Endothelial cell of umbilical vein (primary cell): ENCODE results near the gene DOCK1. TPM values are rescaled to one million over a fixed set of nuclear protein-coding genes. Genes with fewer than 3 reads are reported as not detected.

Experiments
- BruUV-seq: library from RNA; stranded (reverse); fragments of 400-500 nt; replicated peaks from 2 replicates; lab custom pipeline; 2021; lab: Mats Ljungman, UMichigan
- CTCF ChIA-PET: fragments of 300-600, 350-600 bp; sonication (Branson Sonifier 250); formaldehyde crosslinking; loops from one replicate; lab custom pipeline; 2021; ENCODE audit warnings: antibody characterized with exemption, inconsistent platforms; lab: Charles Lee
- POLR2A ChIA-PET: fragments of 300-600, 350-600 bp; sonication (Branson Sonifier 250); formaldehyde crosslinking; loops from one replicate; lab custom pipeline; 2021; ENCODE audit warnings: antibody characterized with exemption, inconsistent platforms; lab: Charles Lee
- DNase-seq: peaks from one replicate; pipeline ENCODE4 v3.0.0-alpha.2; 2011; ENCODE audit warnings: low read depth, low spot score
- FAIRE-seq: peaks from 2 replicates; lab custom pipeline; 2011; peaks lifted over from hg19 to GRCh38; lab: Jason Lieb, UNC
- H2AFZ ChIP-seq: 2 replicates; pipeline ENCODE4 v1.6.0; 2012; ENCODE audit warnings: low read depth, low read length, control low read depth, inconsistent platforms
- H3K27ac ChIP-seq: 2 replicates; pipeline ENCODE4 v1.5.1; 2011; ENCODE audit warnings: low read depth, mild to moderate bottlenecking, control low read depth, low read length, moderate library complexity; ENCODE audit not compliant: insufficient read depth
- H3K27me3 ChIP-seq, 2 experiments: 2 replicates each; pipeline versions ENCODE4 v1.6.0 to v1.6.1; 2011; ENCODE audit warnings: low read length in 2 of 2, mixed read lengths in 1 of 2; ENCODE audit not compliant: control insufficient read depth in 2 of 2, insufficient read depth in 2 of 2
- H3K36me3 ChIP-seq, 2 experiments: 2 replicates in 1 of 2; 3 replicates in 1 of 2; pipeline ENCODE4 v1.5.1; 2011; ENCODE audit warnings: low read length in 2 of 2, mild to moderate bottlenecking in 1 of 2, moderate library complexity in 1 of 2; ENCODE audit not compliant: control insufficient read depth in 2 of 2, insufficient read depth in 2 of 2; ENCODE audit errors: extremely low read depth in 1 of 2
- H3K4me1 ChIP-seq: 3 replicates; pipeline ENCODE4 v1.5.1; 2011; ENCODE audit warnings: mild to moderate bottlenecking, low read length; ENCODE audit not compliant: control insufficient read depth, insufficient read depth; ENCODE audit errors: extremely low read depth
- H3K4me2 ChIP-seq: 2 replicates; pipeline ENCODE4 v1.6.1; 2011; ENCODE audit warnings: low read length, control low read depth, mixed read lengths; ENCODE audit not compliant: insufficient read depth
- H3K4me3 ChIP-seq, 3 experiments: fragments of 200-600 bp in 1 of 3; sonication (generic), shearing (Covaris generic) in 1 of 3; replicated peaks in 1 of 3; 2 replicates each; pipeline ENCODE4 v1.5.1; 2011 to 2016; ENCODE audit warnings: control low read depth in 3 of 3, low read length in 3 of 3, mild to moderate bottlenecking in 2 of 3, inconsistent platforms in 1 of 3, low read depth in 1 of 3, moderate library complexity in 1 of 3; ENCODE audit not compliant: insufficient read depth in 1 of 3
- H3K79me2 ChIP-seq: 2 replicates; pipeline ENCODE4 v1.6.0; 2012; ENCODE audit warnings: low read length, inconsistent platforms; ENCODE audit not compliant: control insufficient read depth, insufficient read depth
- H3K9ac ChIP-seq: replicated peaks from 2 replicates; pipeline ENCODE3; 2011; ENCODE audit warnings: low read length, control low read depth; ENCODE audit not compliant: insufficient read depth; ENCODE audit errors: extremely low read depth
- H3K9me1 ChIP-seq: replicated peaks from 3 replicates; pipeline ENCODE4 v1.6.0; 2011; ENCODE audit warnings: mild to moderate bottlenecking, low read length; ENCODE audit not compliant: control insufficient read depth, insufficient read depth; ENCODE audit errors: extremely low read depth
- H3K9me3 ChIP-seq: replicated peaks from 2 replicates; pipeline ENCODE4 v1.5.1; 2012; ENCODE audit warnings: low read length, inconsistent platforms; ENCODE audit not compliant: control insufficient read depth, insufficient read depth
- H4K20me1 ChIP-seq: replicated peaks from 2 replicates; pipeline ENCODE3; 2011; ENCODE audit warnings: mild to moderate bottlenecking, low read length; ENCODE audit not compliant: control insufficient read depth, insufficient read depth; ENCODE audit errors: extremely low read depth
- EZH2 ChIP-seq: IDR thresholded peaks from 2 replicates; pipeline ENCODE4 v1.6.1; 2012; ENCODE audit warnings: borderline replicate concordance, low read depth, mild to moderate bottlenecking, moderate library complexity, low read length, inconsistent platforms; ENCODE audit not compliant: severe bottlenecking
- FOS ChIP-seq: IDR thresholded peaks from 2 replicates; pipeline ENCODE4 v1.6.1; 2011; ENCODE audit warnings: mild to moderate bottlenecking, low read length, moderate library complexity, borderline replicate concordance; ENCODE audit not compliant: insufficient read depth
- GATA2 ChIP-seq: IDR thresholded peaks from 2 replicates; pipeline ENCODE4 v1.7.0; 2011; ENCODE audit warnings: low read depth, mild to moderate bottlenecking, moderate library complexity, mixed read lengths, low read length; ENCODE audit not compliant: insufficient read length, insufficient read depth
- MAX ChIP-seq: IDR thresholded peaks from 2 replicates; pipeline ENCODE4 v1.6.1; 2011; ENCODE audit not compliant: insufficient read depth, insufficient read length
- POLR2AphosphoS5 ChIP-seq: IDR thresholded peaks from 2 replicates; pipeline ENCODE4 v1.6.1; 2012; ENCODE audit warnings: low read depth, mild to moderate bottlenecking, control low read depth, low read length, moderate library complexity; ENCODE audit not compliant: insufficient read depth
- dilution Hi-C: fragments of 300-500 bp; cut with MboI; formaldehyde crosslinking; loops from one replicate; pipeline ENCODE4 v1.15.0; 2019; ENCODE audit warnings: low sequenced_read_pairs; ENCODE audit not compliant: extremely low pct_ligation_motif_present
- intact Hi-C: fragments of 100-400 bp; cut with micrococcal nuclease; formaldehyde crosslinking; loops from one replicate; pipeline ENCODE4 v1.10.0; 2022
- polyA plus RNA-seq, 4 experiments: library from polyadenylated mRNA; depleted of rRNA in 3 of 4; stranded (reverse) in 3 of 4; unstranded in 1 of 4; fragments of >200 nt; gene quantifications; 2 replicates each; pipeline versions ENCODE4 v1.2.1 to v1.2.3, GENCODE V29; 2011 to 2012; ENCODE audit warnings: missing spikeins in 1 of 4
- total RNA-seq: library from RNA; stranded (reverse); gene quantifications from 2 replicates; pipeline ENCODE4 v1.2.3, GENCODE V29; 2021

DOCK1 gene
- total and polyA plus RNA-seq, 2 donors (not counting 3 experiments of a cell fraction or from before 2014, with no cell fraction given), result 22.5 to 83.1 TPM

GRCh38 chr10:127322286-127322685, 417.1 kb downstream of the DOCK1 start:
- Histone ChIP-seq H3K27me3 (no peaks in the 10 kb centered on the region), H3K27ac (no peak overlapping the region), H3K4me3 (no peak overlapping the region), H3K9ac (no peak overlapping the region), H3K79me2 (no peaks in the 10 kb centered on the region), H3K36me3 (no peaks in the 10 kb centered on the region), H2AFZ (no peak overlapping the region), H3K4me1 (peaks cover 3% of the 10 kb centered on the region), H3K9me1 (no peaks in the 10 kb centered on the region), H3K4me2 (no peak overlapping the region), H4K20me1 (no peaks in the 10 kb centered on the region), H3K9me3 (no peaks in the 10 kb centered on the region)
- BruUV-seq, result no TSS peak
- CTCF ChIA-PET, result no interaction called here
- TF ChIP-seq POLR2AphosphoS5, result no peak
- no peak for TF ChIP-seq MAX
- no peak for TF ChIP-seq FOS
- FAIRE-seq, result peak; percentile 4
- POLR2A ChIA-PET, result no interaction called here
- dilution Hi-C loops (no loop called here), intact Hi-C loops (no loop called here)
- DNase-seq, result no peak

- FAIRE-seq, result peak; percentile 66
- dilution Hi-C loops (no loop called here), intact Hi-C loops (no loop called here)
- Histone ChIP-seq H3K79me2 (no peaks in the 10 kb centered on the region), H3K4me1 (peaks cover 3% of the 10 kb centered on the region), H3K27me3 (no peaks in the 10 kb centered on the region), H2AFZ (no peak overlapping the region), H4K20me1 (no peaks in the 10 kb centered on the region), H3K4me3 (no peak overlapping the region), H3K4me2 (no peak overlapping the region), H3K36me3 (no peaks in the 10 kb centered on the region), H3K27ac (no peak overlapping the region), H3K9ac (no peak overlapping the region), H3K9me3 (no peaks in the 10 kb centered on the region), H3K9me1 (no peaks in the 10 kb centered on the region)
- ChIA-PET POLR2A (no interaction called here), CTCF (interaction anchor here (0.8 kb wide), 1 partner anchor 82 kb away, joined by 3 read pairs; no protein-coding TSS in a partner anchor)
- peak; percentile 33 for TF ChIP-seq GATA2
- no peak for TF ChIP-seq EZH2
- no TSS peak for BruUV-seq
- DNase-seq, result peak; percentile 63
Measured at GRCh38 chr10:127325506-127325905, 420.3 kb downstream of the DOCK1 start.
